Keratinocyte (primary cell): ENCODE measurements around the gene HMGN5.

Source experiments
- CTCF ChIP-seq, 3 experiments: IDR thresholded peaks in 1 of 3; conservative IDR thresholded peaks in 1 of 3; optimal IDR thresholded peaks in 1 of 3; 2 replicates in 2 of 3; 3 replicates in 1 of 3; pipeline versions ENCODE3 to v1.5.1; 2011; ENCODE audit warnings: low read length in 3 of 3, mild to moderate bottlenecking in 3 of 3, moderate library complexity in 2 of 3, control low read depth in 1 of 3, inconsistent platforms in 1 of 3; ENCODE audit not compliant: insufficient read depth in 2 of 3; ENCODE audit errors: extremely low read depth in 1 of 3
- EZH2 ChIP-seq: IDR thresholded peaks from one replicate; pipeline ENCODE4 v1.6.1; 2012; ENCODE audit warnings: inconsistent platforms, mild to moderate bottlenecking, low read length, moderate library complexity

GRCh38 chrX:81201671-81202455 lies at the start of gene HMGN5, which contains the start of gene SH3BGRL:
- TF ChIP-seq CTCF (optimal IDR thresholded peaks at IDR 0.05 in 1 of 3, IDR thresholded peaks at IDR 0.05 in 1 of 3, conservative IDR thresholded peaks at IDR 0.05 in 1 of 3; ENCODE audit: extremely low read depth in 1 of 3, insufficient read depth in 2 of 3, low read length in 3 of 3): no peak
- no peak for TF ChIP-seq EZH2
